Nephron (organoid): ENCODE data around the gene TTLL8.

ENCODE experiments used
- H3K27ac Mint-ChIP-seq, 3 experiments: 2 replicates each; pipeline ENCODE4 v1.8.0; 2020; ENCODE audit warnings: mixed read lengths in 3 of 3, mild to moderate bottlenecking in 2 of 3, moderate library complexity in 1 of 3
- H3K27me3 Mint-ChIP-seq: 2 replicates; pipeline ENCODE4 v1.8.0; 2021; ENCODE audit warnings: low read depth, mild to moderate bottlenecking, moderate library complexity, mixed read lengths
- H3K36me3 Mint-ChIP-seq: 2 replicates; pipeline ENCODE4 v1.8.0; 2020; ENCODE audit warnings: low read depth, mixed read lengths
- H3K4me1 Mint-ChIP-seq: 2 replicates; pipeline ENCODE4 v1.8.0; 2020; ENCODE audit warnings: mixed read lengths
- H3K4me3 Mint-ChIP-seq, 3 experiments: 2 replicates each; pipeline ENCODE4 v1.8.0; 2020; ENCODE audit warnings: mild to moderate bottlenecking in 3 of 3, mixed read lengths in 3 of 3, moderate library complexity in 2 of 3
- H3K9me3 Mint-ChIP-seq: 2 replicates; pipeline ENCODE4 v1.8.0; 2020; ENCODE audit warnings: mixed read lengths
- TF ChIP-seq, protein P1 (sequence below), 3 experiments: fragments of 200-600 bp; sonication (generic); IDR thresholded peaks; one replicate each; pipeline ENCODE4 v1.5.0; 2021; ENCODE audit warnings: antibody characterized with exemption in 3 of 3; ENCODE audit not compliant: unreplicated experiment in 3 of 3

TTLL8 gene

DNA sequence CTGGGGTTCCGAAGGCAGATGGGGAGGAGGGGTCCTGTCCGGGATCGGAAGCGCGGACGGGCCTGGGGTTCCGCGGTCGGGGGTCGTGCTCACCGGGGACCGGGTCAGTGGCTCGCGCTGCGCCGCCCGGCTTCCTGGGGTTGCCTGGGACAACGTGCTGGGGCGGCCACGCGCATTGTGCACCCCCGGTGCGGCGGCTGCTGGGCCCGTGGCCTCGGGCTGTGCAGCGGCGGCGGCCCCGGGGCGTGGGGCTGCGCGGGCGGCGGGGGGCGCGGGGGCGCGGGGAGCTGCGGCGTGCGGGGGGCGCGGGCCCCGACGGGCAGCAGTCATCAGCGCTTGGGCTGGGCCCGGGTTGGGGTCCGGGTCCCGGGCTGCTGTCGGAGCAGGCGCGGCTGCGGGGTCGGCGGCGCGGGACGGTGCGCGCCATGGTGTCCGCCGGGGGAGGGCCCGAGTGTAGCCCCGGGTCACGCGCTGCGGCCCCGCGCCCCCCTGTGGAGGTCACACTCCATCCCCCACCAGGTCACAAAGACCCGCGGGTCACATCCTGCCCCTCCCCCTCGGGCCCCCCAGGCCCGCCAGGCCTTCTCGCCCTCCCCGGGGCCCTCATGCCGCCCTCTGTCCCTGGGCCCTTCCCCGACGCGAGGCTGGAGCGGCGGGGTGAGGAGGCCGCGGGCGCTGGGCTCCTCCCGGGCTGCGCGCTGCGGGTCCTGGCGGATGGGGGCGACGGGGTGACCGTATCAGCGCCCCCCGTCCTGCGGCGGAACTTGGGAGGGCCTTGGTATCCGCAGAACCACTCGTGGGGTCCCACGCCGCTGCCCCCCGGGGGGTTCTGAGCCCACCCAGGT is at the start of gene TTLL8:
Gene TTLL8 (minus strand): TSS at position 238 of the 845 bp plus-strand sequence.
- peaks cover 42% of the 10 kb centered on the region for H3K27me3 Mint-ChIP-seq
- peak within 1 kb of the TSS; percentile 69 to 77 (median 70) for H3K4me3 Mint-ChIP-seq
- peaks cover 27% of the 10 kb centered on the region for H3K4me1 Mint-ChIP-seq
- peak within 1 kb of the TSS; percentile 31 to 74 (median 62) for H3K27ac Mint-ChIP-seq
- H3K9me3 Mint-ChIP-seq, result peaks cover 9% of the 10 kb centered on the region
- TF ChIP-seq, protein P1, sequence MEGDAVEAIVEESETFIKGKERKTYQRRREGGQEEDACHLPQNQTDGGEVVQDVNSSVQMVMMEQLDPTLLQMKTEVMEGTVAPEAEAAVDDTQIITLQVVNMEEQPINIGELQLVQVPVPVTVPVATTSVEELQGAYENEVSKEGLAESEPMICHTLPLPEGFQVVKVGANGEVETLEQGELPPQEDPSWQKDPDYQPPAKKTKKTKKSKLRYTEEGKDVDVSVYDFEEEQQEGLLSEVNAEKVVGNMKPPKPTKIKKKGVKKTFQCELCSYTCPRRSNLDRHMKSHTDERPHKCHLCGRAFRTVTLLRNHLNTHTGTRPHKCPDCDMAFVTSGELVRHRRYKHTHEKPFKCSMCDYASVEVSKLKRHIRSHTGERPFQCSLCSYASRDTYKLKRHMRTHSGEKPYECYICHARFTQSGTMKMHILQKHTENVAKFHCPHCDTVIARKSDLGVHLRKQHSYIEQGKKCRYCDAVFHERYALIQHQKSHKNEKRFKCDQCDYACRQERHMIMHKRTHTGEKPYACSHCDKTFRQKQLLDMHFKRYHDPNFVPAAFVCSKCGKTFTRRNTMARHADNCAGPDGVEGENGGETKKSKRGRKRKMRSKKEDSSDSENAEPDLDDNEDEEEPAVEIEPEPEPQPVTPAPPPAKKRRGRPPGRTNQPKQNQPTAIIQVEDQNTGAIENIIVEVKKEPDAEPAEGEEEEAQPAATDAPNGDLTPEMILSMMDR (IDR thresholded peaks at IDR 0.05; ENCODE audit: unreplicated experiment in 3 of 3), result no peak
- H3K36me3 Mint-ChIP-seq, result no peaks in the 10 kb centered on the region

DNA sequence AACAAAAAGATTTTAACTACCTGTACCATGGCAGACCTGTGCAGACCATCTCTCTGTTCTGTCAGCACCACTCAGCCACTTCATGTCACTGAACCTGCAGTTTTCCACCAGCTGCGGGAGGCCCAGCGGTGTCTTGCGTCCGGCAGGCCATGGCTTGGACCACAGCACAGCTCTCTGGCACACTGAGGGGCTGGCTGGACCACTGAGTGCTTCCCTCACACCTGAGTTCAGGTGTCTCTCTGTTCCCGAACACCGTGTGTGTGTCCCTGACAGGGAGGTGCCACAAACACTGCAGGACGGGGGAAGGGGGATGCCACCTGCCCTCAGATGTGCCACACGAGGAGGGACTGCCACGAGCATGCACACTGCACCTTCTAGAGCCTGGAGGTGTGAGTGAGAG is 49.4 kb upstream of the TTLL8 start:
- no peak overlapping the region for H3K4me3 Mint-ChIP-seq
- peaks cover 7% of the 10 kb centered on the region for H3K4me1 Mint-ChIP-seq
- no peaks in the 10 kb centered on the region for H3K36me3 Mint-ChIP-seq
- TF ChIP-seq, protein P1 (IDR thresholded peaks at IDR 0.05; ENCODE audit: unreplicated experiment in 3 of 3), result no peak
- no peak overlapping the region for H3K27ac Mint-ChIP-seq
- peaks cover 4% of the 10 kb centered on the region for H3K27me3 Mint-ChIP-seq
- no peaks in the 10 kb centered on the region for H3K9me3 Mint-ChIP-seq

DNA sequence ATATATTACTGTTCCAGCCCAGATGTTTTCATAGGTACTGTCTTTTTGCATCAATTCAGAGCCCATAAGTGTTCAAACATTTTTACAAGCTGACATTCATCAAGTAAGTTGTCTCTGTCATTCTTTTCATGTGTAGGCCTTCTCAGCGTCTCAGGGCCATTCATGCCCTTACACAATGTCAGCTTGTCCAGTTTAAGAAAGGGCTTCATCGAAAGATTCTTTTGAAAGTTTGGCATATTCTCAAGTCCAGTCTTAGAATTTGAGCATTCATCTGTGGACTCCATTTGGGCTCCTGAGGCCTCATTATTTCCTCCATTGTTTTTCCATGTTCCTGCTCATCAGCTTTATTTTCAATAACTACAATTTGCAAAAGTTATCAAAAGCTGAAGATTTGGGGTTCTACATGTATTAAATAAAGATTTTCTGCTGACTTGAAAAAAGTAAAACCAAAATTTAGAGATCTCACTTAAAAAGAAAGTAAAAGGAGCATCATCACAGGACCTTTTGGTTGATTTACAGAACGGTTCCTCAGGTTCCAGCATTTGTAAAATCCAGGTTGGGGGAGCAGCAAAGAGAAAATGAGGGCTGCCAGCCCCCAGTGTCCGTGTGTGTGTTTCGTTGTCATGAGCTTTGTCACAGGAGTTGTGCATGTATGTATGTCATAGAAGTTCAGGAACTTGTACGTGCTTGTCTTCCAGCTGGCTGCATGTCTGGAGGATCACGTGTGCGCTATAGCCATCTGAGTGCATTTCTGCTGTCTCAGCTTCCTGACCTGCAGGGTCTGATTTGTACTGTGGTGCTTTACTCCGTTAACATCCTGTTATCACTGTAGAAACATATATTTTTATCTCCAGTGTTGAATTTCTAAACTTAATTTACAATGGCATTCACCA is 47.4 kb upstream of the TTLL8 start:
- H3K4me1 Mint-ChIP-seq, result peaks cover 7% of the 10 kb centered on the region
- H3K9me3 Mint-ChIP-seq, result no peaks in the 10 kb centered on the region
- H3K36me3 Mint-ChIP-seq, result no peaks in the 10 kb centered on the region
- TF ChIP-seq, protein P1 (IDR thresholded peaks at IDR 0.05; ENCODE audit: unreplicated experiment in 3 of 3), result no peak
- peak overlapping the region; percentile 53 to 92 (median 57) for H3K27ac Mint-ChIP-seq
- H3K4me3 Mint-ChIP-seq, result no peak overlapping the region
- H3K27me3 Mint-ChIP-seq, result peaks cover 6% of the 10 kb centered on the region

DNA sequence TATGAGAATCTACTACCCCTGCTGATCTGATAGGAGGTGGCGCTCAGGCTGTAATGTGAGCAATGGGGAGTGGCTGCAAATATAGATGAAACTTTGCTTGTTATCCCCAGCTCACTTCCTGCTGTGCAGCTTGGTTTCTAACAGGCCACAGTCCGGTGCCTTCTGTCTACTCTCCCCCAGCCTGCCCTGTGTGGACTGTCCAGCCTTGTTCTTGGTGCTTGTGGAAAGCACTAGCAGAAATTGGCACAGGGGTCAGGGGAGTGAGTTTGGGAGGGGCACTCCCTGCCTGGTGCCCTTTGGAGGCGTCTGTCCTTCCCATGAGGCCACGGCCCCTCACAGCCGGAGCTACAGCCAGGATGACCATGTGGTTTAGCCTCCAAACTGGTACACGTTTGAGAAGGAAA is 46.0 kb upstream of the TTLL8 start:
- Mint-ChIP-seq H3K36me3 (no peaks in the 10 kb centered on the region), H3K27ac (no peak overlapping the region), H3K9me3 (no peaks in the 10 kb centered on the region), H3K27me3 (peaks cover 14% of the 10 kb centered on the region), H3K4me3 (no peak overlapping the region), H3K4me1 (peaks cover 7% of the 10 kb centered on the region)
- TF ChIP-seq, protein P1 (IDR thresholded peaks at IDR 0.05; ENCODE audit: unreplicated experiment in 3 of 3), result no peak

DNA sequence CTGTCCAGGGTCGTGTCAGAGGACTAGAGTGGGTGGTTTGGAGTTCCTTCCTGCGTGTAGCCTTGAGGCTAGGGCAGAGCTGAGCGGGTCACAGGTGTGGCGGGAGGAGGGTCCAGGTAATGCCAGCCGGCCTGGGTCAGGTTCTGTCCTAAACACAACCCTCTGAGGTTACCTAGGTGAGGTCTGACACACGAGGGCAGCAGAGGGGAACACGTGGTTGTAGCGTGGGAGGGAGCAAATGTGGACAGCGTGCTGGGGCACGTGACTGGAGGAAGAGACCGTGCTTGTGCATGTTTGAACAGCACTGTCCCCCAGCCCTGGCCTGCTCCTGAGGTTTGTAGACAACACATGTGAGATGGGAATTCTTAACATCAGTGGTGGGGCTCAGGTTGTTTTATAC is 44.8 kb upstream of the TTLL8 start:
- TF ChIP-seq, protein P1 (IDR thresholded peaks at IDR 0.05; ENCODE audit: unreplicated experiment in 3 of 3), result no peak
- Mint-ChIP-seq H3K4me1 (peaks cover 7% of the 10 kb centered on the region), H3K27ac (no peak overlapping the region), H3K27me3 (peaks cover 14% of the 10 kb centered on the region), H3K36me3 (no peaks in the 10 kb centered on the region), H3K4me3 (no peak overlapping the region), H3K9me3 (no peaks in the 10 kb centered on the region)
